Stimulated activated CD4-positive, alpha-beta T cell treated with anti-CD3 and anti-CD28 coated beads, Interleukin-4, amount 100 ng/mL, for 4 hours (primary cell): ENCODE measurements around the gene TAOK3.
"Not testable (repeated sequence)": the region's sequence is repeated elsewhere in the genome, so short reads cannot be mapped to it uniquely, and the experiment has no call there.

Source experiments
- DNase-seq, 2 experiments: peaks; one replicate each; pipeline ENCODE4 v3.0.0-alpha.2; 2020

The TAOK3 gene

DNA sequence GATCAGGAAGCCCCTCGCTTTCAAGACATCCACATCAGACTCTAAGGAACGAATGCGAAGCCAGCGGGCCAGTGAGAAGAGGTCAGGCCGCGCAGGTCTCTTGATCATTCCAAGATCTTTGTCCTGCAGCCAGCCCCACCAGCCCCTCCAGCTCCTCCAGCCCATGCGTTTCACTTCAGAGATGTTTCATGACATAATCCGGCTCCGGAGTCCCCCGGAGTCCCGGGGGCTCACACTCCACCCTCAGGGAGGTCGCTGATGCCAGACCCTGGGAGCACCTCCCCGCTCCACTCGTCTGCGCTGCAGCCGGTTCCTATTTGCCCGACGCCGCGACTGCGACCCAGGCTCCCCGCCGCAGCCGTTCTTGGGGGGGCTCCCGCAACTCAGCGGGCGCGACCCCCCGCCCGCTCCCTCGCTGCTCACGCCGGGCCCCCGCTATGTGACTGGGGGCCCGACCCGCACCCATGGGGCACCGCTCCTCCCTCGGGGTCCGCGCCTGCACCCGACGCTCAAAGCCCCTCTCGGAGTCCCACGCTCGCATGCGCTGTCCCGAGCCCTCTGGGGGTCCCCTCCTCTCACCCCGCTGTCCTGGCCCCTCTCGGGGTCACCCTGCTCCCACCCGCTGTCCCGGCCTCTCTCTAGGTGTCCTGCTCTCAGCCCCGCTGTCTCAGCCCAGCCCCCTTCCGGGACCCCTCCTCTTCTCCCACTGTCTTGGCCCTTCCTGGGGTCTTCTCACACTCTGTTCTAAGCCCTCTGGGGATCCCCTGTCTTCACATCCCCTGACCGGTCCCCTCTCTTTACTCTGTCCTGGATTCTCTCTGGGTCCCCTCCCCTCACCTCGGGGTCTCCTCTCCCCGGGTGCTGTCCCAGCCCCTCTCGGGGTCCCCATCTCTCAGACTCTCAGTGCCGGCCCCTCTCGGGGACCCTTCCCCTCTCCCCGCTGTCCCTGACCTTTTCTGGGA is 1.1 kb downstream of the TAOK3 start:
- peak; percentile 1 to 7 for DNase-seq

DNA sequence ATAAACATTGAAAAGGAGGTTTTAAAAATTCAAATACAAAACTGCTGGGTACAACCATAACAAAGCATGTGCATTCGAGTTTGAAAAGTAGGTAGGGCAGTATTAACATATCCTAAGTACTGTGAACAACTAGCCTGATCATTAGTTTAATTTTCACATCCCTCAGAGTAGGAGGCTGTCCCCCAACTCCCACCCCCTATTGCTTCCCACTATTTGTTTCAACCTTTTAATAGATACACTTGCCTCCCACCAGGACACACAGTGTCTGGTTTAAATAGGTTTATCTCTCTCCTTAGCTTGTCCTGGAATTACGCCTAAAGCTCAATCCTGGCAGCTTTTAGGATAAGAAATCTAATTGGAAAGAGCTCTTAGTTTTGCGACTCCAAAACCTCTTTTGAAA is 2.1 kb downstream of the TAOK3 start:
- DNase-seq = no peak

DNA sequence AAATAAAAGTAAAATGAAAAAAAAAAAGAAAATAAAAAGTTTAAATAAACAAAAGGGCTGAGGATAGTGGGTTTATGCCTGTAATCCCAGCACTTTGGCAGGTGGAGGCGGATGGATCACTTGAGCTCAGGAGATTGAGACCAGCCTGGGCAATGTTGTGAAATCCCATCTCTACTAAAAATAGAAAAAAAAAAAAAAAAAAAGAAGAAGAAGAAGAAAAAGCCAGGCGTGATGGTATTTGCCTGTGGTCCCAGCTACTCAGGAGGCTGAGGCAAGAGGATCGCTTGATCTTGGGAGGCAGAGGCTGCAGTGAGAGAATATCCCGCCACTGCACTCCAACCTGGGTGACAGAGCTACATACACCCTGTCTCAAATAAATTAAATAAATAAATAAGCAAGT is 3.9 kb downstream of the TAOK3 start:
- DNase-seq = no peak

DNA sequence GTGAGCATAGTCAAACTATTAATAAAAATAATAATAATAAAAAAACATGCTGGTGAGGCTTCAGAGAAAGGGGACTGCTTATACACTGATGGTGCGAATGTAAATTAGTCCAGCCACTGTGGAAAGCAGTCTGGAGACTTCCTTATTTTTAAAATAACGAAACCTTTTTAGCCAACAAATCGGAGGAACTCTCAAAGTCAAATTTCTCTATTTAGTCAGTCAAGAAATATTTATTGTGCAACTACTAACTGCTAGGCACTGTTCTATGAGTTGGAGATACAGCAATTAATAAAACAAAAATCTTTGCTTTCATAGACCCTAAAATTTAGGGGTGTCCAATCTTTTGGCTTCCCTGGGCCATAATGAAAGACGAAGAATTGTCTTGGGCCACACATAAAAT is 10.8 kb downstream of the TAOK3 start:
- no peak for DNase-seq

DNA sequence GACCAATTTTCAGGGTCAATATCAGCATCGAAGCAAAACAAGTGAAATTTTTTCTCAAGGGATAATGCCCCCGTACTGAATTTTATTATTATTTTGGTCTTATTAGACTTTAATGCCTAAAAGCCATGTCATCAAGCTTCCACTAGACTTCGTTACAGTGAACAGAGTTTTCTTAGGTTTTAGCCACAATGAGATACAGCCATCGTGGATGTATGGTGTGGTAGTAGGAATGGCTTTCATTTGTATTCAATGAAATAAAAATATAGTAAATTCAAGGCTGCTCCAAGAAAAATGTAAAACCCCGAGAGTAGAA is 11.7 kb downstream of the TAOK3 start:
- no peak for DNase-seq

DNA sequence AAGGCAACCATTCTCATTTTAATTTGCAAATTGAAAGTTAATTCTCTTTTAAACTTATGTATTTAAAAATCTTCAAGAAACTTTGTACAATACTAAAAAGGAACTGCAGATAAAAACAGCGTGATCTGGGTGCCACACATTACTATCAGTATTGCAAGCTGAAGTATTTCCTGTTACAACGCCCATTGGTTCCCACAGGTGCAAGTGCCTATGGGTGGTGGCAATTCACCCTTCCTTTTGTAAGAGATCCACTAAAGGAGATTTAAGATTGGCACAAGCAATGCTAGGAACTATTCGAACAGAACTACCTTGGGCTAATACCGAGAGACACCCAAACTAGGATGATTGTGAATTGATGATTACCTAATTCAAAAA is 13.2 kb downstream of the TAOK3 start:
- DNase-seq = peak in 1 of 2 experiments; percentile 14

DNA sequence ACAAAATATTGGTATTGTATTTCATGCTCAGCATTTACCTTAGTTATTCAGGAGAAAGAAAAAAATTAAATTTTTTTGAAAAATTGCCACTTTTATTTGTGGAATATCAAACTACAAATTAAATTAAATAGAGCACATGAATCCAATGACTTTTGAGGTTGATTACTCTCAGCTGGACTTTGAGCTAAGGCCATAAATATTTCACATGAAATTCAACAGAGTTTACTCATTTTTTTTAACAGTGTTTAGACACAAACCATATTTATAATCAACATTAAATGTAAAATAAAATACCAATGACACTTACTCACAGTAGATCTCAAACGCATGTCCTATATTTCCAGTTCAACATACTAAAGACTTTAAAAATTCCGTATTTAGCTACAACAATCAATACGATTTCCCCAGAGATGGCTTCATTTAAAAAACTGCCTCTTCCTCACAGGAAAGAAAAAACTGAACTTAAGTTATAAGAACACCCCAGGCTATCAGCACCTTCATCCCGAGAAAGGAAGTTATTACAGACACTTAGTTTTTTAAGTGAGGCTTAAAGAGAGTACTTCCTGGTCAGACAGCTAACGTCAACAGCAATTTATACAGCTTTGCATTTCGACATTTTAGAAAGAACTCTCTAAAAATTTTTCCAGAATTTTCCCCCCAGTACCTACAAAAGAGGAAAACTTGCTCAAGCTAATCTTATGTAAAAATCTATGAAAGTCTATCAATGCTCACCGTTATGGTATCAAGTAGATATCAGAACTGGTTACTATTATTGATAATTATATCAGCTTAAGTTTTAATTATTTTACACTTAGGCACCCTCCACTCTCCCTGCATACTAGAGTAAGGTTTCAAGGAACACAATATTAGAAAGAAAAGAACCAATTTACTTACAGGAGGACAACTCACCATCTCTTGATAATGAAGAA is 13.8 kb downstream of the TAOK3 start:
- no peak for DNase-seq

DNA sequence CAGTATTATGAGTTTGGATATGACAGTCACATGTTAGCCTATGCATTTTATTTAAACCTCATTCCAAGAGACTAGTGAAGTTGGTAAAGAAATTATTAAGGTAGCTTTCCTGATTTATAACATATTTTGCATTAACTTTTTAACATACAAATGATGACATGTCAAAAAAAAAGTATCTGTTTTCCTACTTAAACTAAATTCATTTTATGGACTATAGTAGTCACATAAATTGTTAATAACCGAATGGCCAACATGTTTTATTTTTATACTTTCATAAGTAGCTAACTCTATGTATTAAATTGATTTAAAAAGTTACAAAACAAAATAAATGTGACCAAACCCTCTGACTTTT is 14.7 kb downstream of the TAOK3 start:
- no peak for DNase-seq

DNA sequence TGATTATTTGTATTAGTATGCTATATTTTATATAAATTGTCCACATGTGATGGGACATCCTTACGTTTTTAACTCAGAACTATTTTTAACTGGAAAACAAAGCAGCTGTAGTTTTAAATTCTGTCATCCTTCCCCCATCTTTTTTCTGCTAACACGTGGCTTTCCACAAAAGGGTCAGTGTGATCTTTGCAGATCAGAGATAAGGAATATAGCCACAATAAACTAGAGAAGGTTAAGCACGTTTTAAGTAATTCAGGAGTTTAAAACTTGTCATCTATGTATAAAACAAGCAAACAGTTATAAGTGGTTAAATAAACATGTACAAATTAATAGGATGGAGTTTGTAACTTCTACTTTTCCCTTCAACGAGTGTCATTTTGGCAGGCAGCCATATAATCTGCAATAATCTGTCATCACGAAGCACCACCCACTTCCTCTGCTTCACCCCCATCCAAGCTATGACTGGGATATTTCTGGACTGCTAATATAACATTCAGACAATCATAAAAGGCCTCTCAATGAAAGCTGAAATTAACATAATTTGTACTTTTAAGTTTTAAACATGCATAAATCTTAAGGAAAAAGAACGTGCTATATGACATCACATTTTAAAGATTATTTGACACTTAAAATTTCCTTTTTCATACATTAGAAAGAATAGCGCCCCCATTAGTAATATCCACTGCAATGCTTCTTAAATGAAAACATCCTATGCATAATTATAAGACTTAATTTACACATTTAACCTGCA is 15.3 kb downstream of the TAOK3 start:
- peak in 1 of 2 experiments; percentile 44 for DNase-seq

DNA sequence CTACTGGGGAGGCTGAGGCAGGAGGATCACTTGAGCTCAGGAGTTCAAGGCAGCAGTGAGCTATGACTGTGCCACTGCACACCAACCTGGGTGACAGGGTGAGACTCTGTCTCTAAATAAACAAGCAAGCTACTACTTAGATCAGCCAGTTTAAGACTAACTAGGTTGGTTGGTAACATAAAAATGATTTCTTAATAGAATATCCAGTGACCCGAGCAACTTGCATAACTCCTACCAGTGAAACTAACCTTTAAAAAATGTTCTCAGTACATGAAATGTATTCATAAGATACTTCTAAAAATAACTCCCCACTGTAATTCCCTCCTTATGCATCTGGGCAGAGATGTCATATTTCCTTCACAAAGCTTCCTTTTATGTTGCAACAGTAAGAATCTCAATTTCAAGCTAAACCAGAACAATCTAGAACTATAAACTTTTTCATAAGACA is 15.9 kb downstream of the TAOK3 start:
- no peak for DNase-seq

DNA sequence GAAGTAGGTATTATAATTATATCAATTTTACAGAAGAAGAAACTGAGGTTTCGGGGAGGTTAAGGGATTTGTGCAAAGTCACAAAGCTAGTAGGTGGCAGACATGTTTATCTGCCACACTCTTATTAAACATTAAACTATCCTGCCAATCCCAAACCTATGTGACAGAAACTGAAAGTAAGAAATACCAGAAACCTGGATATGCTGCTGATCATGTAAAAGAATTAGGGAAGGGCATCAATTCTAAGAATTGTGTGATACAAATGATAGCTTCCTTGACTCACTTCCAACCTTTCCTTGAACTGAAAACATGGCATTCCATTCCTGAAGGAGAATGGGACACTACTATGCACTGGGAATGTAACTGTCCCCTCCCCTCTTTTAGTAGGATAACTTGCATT is 16.9 kb downstream of the TAOK3 start:
- DNase-seq = no peak

DNA sequence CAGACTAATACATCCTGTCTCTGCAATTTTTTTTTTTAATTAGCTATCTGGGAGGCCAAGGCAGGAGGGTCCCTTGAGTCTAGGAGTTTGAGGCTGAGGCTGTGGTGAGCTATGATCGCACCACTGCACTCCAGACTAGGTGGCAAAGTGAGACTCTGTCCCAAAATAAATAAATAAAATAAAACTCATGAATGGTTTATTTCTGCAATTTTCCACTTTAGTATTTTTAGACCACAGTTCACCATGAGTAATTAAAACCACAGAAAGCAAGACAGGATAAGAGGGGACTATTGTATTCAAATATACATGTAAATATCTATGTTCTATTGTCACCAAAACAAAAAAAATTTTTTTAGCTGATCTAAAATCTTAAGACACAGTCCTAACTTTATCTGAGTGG is 17.8 kb downstream of the TAOK3 start:
- no peak for DNase-seq

DNA sequence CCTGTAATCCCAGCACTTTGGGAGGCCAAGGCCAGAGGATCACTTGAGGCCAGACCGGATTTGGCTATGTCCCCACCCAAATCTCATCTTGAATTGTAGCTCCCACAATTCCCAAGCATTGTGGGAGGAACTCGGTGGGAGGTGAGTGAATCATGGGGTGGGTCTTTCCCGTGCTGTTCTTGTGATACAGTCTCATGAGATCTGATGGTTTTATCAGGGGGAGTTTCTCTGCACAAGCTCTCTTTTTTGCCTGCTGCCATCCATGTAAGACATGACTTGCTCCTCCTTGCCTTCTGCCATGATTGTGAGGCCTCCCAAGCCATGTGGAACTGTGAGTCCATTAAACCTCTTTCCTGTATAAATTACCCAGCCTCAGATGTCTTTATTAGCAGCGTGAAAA is 18.2 kb downstream of the TAOK3 start:
- not testable (repeated sequence) for DNase-seq

DNA sequence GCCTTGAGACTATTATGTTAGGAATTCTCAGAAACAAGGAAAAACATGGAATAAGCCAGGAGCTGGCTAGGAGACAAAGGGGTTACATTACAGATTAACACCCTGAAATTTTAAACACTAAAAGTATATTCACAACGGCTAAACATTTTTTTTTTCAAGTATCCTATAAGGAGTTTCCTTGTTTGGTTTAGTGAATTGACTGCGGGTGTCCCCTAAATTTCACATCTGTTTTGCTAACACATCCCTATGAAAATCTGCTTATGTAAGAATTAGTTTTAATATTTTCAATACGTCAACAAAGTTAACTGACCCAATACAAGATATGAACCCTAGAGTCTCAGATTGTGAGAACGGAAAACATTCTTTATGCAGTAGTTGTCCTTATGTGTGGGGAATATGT is 19.0 kb downstream of the TAOK3 start:
- no peak for DNase-seq

DNA sequence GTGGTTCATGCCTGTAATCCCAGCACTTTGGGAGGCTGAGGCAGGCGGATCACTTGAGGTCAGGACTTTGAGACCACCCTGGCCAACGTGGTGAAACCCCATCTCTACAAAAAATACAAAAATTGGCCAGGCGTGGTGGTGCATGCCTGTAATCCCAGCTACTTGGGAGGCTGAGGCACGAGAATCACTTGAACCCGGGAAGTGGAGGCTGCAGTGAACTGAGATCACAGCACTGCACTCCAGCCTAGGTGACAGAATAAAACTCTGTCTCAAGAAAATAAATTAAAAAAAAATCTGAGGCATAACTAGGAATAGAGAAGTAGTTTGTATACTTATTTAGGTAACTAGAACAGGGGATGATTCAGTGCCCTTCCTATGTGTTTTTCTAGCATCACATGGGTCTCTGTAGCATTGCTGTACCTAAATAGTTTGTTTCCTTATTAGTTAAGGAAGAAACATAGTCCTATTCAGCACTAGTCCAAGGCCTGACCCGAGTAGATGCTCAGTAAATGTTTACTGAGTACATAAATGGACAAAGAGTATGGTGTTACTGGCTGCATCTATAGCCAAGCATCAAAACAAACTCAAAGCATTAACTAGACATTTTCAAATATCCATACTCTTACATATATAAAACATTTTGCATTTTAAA is 21.7 kb downstream of the TAOK3 start:
- no peak for DNase-seq

DNA sequence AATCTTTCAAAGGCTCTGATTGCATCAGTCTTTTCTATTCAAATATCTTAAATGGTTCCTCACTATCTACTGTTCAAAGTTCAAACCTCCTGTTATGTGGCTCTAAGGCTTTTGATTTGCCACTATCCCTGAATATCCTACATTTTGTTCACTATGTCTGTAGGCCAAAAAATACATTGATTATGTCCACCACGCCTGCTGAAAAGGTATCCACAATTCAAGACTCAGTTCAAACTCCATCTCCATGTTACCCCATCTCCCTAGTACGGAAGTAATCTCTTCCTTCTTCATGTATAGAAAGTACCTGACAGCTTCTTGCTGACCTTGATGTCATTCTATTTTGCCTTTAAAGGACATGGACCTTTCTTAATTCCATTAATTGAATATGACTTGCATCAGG is 24.8 kb downstream of the TAOK3 start:
- no peak for DNase-seq

DNA sequence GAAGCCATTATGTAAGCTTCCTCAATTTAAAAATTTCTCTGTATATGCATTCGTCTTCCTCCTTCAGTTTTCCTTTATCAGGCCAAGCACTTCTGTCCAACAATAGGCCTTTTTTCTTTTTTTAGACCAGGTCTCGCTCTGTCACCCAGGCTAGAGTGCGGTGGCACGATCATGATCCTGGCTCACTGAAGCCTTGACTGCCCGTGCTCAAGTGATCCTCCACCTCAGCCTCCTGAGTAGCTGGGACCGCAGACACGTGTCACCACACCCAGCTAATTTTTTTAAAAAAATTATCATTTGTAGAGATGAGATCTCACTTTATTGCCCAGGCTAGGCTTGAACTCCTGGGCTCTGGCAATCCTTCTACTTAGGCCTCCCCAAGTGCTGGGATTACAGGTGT is 25.8 kb downstream of the TAOK3 start:
- no peak for DNase-seq

DNA sequence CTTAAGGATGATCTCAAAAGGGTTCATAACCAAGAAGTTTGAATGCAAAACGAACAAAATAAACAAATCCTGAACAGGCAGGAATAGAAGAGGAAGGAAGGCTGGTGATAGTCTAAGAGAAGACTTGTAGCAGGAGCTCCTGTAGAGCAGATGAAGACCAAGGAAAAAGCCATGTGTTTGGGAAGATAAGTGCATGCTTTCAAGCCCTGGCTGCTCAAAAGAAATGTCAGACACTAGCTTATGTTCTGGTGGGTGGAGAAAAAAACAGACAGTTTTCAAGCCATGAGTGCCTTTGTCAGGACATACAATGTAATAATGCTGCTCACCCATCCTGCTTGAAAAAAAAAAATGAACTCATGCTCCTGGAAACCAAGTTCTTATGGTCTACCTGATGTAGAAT is 27.4 kb downstream of the TAOK3 start:
- no peak for DNase-seq

DNA sequence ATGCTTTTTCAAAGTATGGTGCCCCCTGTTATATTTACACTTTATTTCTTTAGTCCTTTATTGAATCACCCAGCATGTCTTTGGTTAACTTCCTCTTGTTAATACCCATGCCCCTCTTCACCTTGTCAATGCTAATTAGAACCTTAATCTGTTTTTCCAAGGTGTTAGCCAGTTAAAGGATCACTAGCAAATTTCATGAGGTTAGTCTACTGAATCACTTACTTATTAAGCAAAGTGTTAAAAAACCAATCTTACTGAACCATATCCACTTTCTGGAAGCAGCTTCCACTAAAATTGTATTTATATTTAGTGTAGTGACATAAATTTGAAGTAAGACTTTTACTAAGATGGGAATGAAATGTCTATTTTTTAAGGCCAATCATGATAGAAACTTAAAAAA is 27.9 kb downstream of the TAOK3 start:
- no peak for DNase-seq

DNA sequence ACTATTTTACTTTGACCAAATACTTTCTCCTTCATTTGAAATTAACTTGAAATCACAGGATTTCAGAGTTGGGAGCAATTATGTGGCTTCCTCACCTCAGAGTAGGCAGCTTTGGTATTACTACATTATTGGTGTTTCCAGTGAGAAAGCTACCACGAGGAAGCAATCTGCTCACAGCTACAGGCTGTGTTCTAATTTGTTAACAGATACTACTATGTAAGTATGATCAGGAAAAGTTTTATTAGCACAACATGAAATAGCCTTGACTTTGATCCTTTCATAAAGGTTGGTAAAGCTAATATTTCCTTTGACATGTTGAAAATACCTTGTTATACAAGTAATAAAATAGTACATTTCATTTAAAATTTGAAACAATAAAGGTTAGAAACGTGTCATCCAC is 30.6 kb downstream of the TAOK3 start:
- no peak for DNase-seq

DNA sequence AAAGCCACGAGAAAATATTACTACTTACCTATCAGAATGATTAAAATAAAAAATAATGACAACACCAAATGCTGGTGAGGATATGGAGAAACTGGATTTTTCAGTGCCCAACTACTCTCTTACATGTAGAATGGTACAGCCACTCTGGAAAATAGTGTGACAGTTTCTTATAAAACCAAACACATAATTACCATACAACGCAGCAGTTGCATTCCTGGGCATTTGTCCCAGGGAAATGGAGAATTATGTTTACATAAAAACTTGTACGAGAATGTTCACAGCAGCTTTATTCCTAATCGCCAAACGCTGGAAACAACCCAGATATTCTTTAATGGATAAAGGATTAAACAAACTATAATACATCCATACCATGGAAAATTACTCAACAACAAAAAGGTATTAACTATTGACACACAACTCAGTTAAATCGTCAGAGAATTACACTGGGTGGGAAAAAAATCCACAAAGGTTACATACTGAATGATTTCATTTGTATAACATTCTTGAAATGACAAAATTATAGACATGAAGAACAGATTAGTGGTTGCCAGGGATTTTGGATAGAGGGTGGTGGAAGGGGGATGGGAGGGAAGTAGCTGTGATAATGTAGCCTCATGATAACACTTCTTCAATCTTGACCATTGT is 35.4 kb downstream of the TAOK3 start:
- DNase-seq = no peak

DNA sequence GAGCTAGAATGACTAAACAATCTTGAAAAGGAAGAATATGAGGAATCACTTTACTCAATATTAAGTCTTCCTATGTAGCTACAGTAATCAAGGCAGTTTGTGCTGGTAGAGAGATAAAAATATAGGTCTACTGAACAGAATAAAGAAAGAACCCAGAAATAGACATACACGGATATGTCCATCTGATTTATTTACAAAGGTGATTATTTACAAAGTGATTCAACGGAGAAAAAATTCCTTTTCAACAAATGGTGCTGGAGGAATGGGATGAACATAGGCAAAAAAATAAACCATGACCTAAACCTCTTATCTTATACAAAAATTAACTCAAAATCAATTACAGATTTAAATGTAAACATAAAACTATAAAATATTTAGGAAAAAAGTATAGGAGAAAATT is 36.6 kb downstream of the TAOK3 start:
- DNase-seq = no peak
